GM21526 (cell line): ENCODE results near the gene SLCO3A1.

Experiments
- ATAC-seq: cut with Tn5 transposase; IDR thresholded peaks from one replicate; pipeline ENCODE4 v1.9.1; 2021; ENCODE audit warnings: moderate library complexity; ENCODE audit not compliant: unreplicated experiment, low FRiP score

SLCO3A1 gene

DNA sequence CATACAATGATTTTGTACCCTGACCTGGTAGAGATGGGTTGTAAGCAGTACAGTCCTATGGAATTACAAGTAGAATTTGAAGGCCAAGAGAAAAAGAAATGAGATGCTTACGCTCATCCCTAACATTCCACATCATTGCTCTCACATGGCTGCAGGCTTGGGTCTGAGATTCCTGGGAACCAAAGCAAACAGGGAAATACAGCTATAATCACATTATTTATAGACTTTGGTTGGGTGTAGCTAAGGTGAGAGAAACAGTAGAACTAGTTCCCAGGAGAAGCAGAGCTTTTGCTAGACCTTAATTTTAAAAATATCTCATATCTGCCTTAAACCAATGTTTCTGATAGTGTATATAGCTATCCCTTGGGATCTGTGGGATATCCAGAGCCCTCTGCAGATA, 51.4 kb downstream of the SLCO3A1 start:
- ATAC-seq: no peak

- no peak for ATAC-seq
Measured at GRCh38 chr15:91908391-91908790, 54.9 kb downstream of the SLCO3A1 start.

- ATAC-seq: no peak
Measured at GRCh38 chr15:91909111-91909510, 55.6 kb downstream of the SLCO3A1 start.

GRCh38 chr15:91909574-91909973, 56.1 kb downstream of the SLCO3A1 start:
- ATAC-seq: no peak

GRCh38 chr15:91911844-91912243, 58.3 kb downstream of the SLCO3A1 start:
- no peak for ATAC-seq

DNA sequence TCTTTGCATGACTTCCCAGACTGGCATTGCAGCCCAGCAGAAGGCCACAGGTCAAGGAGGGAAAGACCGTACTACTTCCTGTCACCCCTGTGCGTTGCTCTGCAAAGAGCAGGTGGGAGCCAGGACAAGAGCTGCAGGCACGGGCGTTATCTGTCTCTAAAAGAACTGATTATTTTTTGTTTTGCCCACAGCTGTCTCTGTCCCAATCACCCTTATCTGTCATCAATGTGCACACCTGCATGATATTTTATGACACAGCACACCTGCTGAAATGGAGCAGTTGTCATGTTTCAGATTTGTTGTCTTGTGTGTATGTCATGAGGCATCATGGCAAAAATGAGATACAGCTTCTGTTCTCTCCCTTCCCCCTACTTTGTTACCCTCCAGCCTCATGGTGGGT, 58.8 kb downstream of the SLCO3A1 start:
- no peak for ATAC-seq

DNA sequence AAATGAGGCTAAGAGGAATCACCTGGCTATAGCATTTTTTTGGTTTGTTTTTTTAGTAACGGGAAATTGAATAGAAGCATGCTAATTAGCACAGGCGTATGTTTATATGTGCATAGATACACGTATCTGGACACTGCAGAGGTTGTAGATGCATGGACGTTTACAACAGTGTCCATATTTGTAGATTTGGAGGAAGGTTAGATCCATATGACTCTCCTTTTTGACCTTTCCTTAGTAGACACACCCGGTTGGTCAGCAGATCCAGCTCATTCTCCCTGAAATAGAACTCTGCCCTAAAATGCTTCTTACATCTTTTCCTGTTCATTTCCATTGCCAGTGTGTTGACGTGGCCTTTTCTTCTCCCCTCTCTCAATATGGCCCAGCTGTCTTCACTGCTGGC, 60.1 kb downstream of the SLCO3A1 start:
- no peak for ATAC-seq

GRCh38 chr15:91915576-91915975, 62.1 kb downstream of the SLCO3A1 start:
- no peak for ATAC-seq

DNA sequence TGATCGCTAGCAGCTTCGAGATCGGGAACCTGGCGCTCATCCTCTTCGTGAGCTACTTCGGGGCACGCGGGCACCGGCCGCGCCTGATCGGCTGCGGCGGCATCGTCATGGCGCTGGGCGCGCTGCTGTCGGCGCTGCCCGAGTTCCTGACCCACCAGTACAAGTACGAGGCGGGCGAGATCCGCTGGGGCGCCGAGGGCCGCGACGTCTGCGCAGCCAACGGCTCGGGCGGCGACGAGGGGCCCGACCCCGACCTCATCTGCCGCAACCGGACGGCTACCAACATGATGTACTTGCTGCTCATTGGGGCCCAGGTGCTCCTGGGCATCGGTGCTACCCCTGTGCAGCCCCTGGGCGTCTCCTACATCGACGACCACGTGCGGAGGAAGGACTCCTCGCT, 62.5 kb downstream of the SLCO3A1 start:
- ATAC-seq: no peak

DNA sequence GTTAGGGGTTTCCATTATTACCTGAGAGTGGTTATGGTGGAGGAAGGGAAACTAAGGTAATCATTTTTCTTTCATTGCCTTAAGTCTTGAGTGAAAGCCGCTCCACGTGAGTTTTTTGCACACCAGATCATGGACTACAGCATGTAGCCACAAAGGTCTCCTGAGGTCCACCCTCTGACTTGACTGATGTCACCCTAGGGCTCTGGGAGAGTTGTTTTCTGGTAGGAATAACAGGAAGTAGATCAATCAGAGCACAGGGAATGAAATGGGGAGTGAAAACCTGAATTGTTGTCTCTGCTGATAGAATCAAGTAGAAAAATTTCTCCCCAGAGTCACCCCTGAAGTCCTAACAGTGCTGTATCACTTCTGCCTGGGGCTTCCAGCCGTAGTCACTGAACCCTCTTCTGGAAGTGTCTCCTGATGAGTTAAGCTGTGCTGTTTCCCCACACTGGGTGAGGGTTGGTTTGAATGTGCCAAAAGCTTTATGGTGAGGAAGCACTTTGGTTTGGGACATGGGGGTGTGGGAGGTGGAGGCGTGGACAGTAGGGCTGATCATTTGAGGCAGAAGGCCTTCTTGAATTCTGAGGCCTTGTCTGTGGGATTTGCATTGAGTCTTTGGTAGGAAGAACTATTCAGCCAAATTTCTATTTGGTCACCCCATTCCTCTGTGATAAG, 64.3 kb downstream of the SLCO3A1 start:
- ATAC-seq: no peak

DNA sequence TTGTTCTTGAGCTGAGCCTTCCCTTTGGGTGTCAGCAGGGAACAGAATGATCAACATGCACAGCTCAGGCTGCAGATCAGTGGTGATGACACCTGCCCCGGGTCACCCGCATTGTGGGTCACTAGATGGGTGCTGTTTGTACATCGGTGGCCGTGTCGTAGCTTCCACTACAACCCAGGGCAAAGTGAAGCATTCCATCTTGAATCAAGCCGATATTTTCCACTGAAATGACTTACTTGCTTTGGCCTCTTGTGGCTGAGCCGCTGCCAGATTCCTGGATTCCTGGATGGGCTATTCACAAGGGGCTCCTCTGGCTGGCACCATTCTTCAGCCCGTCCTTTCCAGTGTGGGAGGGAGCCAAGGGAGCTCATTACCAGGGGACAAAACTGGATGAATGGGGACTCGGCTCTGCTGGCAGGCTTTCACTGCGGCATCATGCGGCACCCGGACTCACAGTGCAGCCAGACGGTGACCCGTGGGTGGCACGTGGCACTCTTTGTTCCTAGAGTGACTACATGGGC, 65.6 kb downstream of the SLCO3A1 start:
- no peak for ATAC-seq

- no peak for ATAC-seq
Measured at GRCh38 chr15:91921188-91921842, 67.8 kb downstream of the SLCO3A1 start.

GRCh38 chr15:91921843-91922198, 68.3 kb downstream of the SLCO3A1 start:
- no peak for ATAC-seq

- ATAC-seq: no peak
Measured at GRCh38 chr15:91922646-91923547, 69.4 kb downstream of the SLCO3A1 start.

GRCh38 chr15:91924183-91924582, 70.7 kb downstream of the SLCO3A1 start:
- ATAC-seq: no peak

GRCh38 chr15:91924837-91925495, 71.5 kb downstream of the SLCO3A1 start:
- ATAC-seq: no peak

DNA sequence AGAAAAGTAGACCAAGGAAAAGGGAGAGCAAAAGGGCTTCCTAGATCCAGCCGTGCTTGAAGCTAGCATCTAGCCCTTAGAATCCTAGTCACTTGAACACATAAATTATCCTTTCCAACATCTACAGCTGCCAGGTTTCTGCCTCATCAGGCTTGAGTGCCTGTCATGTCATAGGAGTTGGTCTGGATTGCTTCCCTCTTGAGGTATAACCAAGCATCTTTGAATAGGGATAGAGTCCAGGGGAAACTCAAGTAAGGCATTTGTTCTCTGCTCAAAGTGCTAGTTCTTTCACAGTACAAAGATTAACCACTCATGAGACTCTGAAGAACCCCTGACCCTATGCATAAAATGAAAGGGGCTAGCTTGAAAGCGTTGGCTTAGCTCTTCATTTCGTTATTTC, 72.3 kb downstream of the SLCO3A1 start:
- no peak for ATAC-seq

DNA sequence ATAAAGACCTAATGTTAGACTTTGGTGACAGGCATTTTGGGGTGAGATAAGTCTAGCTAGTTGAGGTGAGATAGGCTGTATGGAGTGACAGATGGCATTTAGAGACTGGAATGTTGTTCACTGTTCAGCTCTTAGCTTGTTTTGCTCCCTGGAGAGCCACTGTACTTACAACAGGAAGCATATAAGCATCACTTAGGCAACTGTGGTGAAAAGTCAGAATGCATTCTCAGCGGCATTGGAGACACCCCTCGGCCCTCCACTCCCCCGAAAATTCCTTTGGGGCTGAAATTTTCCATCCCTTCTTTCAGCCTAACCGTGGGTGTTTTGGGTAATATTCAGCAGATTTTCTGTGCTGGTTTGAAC, 73.4 kb downstream of the SLCO3A1 start:
- ATAC-seq: no peak

- ATAC-seq: no peak
Measured at GRCh38 chr15:91927585-91927984, 74.1 kb downstream of the SLCO3A1 start.

DNA sequence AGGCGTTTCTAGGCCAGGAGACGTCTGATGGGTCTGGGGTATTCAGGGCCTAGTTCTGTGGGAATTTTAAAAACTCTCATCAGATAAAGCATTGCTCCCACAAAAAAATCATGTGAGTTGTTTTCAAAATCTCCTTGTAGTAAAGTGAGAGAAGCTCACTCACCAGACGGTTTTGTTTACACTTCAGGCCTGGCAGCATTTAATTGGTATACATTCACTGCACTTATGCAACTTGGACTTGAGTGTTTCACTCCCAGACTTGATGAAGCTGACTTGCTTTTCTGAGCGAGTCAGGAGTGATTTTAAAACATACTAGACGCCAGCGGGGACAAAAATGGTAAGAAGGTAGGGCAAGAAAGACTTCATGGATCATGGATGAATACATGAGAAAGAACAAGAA, 75.2 kb downstream of the SLCO3A1 start:
- no peak for ATAC-seq

GRCh38 chr15:91929509-91929908, 76.0 kb downstream of the SLCO3A1 start:
- no peak for ATAC-seq
